ENCODE measurements around the gene ENOX1.
A peak's percentile ranks its signal among the peaks of the same experiment; 100 is the strongest.

The ENOX1 gene

DNA sequence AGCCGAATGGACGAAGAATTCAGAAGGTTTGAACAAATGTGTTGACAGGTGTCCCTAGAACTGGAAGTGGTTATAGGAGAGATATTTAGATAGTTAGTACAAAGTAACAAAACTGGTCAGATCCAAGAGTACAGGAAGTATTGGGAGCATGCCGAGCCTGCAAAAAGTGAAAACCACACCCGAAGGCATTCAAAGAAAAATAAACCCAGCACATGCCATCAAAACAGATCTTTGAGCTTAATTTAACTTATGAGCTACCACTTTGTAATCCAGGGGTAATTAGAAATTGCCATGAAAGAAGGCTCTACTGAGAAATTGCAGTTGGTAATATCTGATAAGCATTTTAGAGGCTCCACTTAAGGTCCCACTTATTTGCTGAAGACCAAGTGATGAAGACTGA, 549.2 kb downstream of the ENOX1 start:
- DNase-seq = no peak

DNA sequence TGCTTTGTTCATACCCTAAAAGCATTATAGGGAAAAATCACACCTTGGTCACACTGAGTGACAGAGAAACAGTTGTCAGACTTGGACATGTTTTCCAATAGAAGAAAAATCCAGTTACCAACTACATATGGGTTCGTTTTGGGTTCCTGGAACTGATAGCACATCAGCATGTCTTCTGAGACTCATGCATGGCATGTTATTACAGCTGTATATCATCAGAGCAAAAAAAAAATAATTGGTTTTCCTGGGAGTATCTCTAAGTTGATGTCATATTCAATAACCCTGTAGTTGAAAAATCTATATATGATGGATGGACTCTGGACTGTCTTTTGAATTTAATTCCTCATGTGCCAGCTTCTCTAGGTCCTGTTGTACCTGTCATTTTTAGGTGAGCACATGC, 551.7 kb downstream of the ENOX1 start:
- no peak for DNase-seq

DNA sequence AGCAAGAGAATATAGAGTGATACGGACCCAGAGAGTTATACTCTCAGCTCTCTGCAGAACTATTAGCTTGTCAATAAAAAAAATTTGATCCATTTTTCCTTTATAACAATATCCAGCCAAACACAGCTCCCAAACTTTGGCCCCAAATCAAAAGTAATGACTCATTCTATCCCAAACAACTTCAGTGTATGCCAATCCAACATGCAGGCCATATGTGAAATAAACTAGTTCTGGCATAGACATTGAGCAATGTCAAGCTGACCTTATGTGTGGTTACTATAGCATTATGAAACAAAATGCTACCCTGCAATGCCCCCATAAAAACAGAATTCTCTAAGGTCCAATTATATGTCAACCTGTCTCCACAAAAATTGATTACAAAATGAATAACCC, 553.9 kb downstream of the ENOX1 start:
- DNase-seq = no peak

DNA sequence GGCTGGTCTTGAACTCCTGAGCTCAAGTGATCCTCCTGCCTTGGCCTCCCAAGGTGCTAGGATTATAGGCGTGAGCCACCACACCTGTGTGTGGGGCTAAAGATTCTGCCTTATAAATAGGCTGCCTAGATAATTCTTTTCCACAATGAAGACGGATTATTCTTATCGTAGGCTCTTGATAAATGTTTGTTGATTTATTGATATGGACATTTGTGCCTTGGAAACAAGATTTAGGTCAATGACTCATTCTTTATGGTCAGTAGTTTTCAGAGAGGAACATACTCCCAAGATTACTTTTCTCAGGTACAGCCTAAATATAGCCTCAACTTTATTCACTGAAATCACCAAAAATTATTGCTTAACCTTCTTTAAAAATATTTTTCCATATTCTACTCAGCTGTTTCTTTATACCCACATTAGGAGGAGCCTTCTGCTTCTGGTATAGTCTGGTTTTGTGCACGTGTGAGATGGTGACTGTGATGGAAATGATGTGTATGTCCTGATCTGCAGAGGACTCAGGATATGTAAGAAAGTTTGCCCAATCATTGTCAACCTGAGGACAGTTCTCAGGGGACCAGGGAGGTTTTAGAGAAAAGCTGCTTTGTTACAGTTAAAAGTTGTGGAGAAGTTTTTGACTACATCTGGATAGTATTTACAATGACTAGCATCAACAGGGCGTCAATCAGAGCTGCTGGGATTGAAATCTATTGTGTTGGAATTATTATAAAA, 554.5 kb downstream of the ENOX1 start:
- DNase-seq = no peak

DNA sequence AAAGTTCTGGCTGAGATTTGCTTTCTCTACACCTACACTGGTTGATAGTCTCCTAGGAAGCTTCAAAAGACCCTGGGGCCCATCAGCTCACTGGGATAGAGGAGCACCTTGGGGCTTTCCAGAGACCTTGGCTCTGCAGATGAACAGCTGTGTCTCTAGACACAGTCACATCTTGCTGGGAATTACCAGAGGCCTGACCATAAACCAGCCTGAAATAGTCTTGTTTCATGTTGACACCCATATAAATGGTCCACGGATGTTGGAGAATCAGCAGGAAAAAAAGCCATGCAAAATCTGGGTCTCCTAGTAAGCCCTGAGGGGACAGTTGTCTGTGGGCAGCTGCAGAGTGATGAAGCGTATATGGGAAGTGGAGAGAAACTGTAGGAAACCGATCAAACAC, 555.8 kb downstream of the ENOX1 start:
- DNase-seq = no peak

DNA sequence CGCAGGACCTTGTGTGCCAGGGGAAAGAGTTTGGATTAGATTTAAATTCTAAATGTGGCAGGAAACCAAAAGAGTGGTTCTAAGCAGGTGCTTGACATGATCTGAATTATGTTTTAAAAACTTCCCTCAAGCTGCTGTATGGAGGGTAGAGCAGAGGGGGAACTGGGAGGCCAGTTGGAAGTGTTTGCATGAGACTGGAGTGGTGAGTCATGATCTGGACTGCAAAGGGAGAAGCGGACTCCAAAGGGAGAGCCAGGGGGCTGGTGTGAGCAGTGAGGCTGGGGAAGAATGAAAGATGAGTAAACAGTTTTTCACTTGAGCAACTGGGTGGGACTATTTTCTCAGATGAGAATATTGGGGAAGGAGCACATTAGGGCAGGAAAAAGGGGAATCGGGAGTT, 557.3 kb downstream of the ENOX1 start:
- peak; percentile 72 to 76 (median 72) for DNase-seq

DNA sequence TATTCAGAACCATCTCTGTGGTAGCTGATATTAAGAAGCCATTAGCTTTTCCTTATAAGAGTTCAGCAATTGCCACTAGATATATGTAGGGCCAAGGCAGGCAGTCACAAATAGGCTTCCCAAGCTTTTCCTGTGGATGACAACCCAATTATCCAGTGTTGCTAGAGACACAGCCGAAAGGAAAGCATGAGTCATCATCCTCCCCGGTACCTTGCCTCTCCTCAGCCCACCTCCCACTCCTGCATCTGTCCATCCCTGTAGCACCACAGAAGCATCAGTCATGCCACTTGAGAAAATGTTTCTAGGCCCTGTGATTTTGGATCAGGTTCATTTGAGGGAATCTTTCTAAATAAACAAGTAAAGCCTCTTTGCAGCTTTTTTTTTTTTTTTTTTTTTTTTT, 559.1 kb downstream of the ENOX1 start:
- DNase-seq = no peak

DNA sequence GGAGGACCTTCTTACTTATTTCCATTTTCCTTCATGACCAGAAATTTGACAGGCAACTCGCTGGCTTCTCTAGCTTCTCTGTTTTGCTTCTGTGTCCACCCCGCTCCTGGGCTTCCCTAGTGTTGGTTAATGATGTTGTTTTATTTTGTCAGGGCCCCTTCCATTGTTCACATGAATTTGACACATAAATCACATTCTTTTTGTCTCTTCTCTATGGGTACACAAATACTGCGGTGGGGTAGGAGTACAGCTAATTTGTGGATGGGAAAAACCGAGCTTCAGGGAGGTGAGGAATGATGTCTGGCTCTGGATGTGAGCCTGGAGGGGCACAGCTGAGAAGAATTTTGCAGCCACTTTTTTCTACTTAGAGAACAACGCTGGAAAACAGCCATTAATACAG, 563.6 kb downstream of the ENOX1 start:
- DNase-seq = no peak

DNA sequence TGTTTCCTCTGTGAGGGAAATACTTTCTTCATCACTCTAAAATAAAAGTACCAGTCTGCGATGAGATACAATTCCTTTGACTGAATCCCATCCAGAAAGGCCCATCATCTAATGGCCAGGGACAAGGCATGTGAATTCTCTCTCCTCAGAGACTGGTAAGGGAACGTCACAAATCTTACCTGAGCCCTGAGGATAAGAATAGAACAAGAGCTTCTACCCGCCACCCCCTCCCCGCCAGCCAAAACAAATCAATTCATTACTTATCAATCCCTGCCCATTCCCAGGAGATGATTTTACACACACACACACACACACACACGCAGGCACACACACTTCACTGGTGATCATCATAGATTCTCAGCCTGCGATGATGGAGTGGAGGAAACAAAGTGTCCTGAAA, 564.7 kb downstream of the ENOX1 start:
- no peak for DNase-seq

DNA sequence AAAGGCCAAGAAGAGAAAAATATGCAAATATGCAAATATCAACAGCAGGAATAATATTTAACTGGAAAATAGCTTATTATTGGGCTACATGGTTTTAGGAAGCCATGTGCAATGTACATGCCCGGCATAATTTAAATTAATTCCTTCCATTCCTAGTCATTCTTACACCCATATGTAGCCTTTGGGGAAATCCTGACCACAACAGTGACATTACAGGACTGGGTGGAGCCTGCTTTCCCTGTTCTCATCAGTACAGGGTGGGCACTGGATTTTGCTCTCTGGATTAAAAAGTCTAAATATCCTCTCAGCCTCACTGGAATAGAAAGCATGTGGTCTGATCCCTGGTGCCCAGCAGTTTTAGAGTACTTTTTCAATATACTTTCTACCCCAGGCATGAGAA, 565.2 kb downstream of the ENOX1 start:
- DNase-seq = no peak

DNA sequence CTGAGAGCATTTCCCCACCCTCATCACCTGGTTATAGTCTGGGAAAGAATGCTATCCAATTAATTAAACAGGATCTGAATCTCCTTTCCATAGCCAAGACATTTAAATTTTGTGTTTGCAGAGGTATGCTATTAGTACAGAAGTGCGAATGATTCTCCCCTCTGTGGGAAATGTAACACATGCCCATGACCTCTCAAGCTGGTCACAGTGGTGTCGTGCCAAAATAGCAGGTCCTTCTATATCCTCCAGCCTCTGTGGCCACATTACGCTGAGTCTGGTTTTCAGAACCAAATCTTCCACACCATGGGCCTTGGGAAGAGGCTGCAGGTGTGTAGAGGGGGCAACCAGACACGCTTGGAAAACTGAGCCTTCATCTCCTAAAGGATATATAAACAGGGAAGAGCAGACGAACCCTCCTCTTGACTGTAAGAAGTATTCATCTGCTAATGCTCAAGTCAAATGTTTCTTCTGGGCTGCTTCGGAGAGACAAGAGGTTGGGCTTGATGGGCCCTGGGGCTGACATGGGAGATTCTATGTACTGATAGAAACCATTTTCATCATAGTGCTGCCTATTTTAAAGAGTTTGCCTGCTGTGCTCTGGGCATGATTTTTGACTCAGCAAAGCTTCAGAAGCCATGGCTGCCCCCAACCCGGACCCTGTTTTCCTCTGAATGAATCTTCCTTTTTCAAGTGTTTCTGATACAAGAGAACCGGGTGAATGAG, 565.7 kb downstream of the ENOX1 start:
- no peak for DNase-seq

DNA sequence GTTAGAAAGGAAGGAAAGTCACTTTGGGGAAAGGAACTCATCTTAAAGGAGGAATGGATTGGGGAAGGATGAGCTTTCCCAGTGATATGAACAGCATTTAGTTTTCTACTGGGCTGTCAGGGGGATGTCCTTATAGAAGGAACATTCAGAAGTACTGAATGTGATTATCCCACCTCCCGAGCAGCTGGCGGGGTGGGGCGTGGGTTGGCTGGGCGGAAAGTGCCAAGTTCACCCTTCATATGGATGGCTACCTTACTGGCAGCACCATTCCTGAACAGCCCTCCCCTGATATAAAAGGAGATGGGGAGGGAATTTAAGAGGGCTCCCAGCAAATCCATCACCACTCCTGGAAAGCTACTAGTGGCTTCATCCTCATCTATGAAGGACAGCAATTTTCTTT, 572.6 kb downstream of the ENOX1 start:
- no peak for DNase-seq

DNA sequence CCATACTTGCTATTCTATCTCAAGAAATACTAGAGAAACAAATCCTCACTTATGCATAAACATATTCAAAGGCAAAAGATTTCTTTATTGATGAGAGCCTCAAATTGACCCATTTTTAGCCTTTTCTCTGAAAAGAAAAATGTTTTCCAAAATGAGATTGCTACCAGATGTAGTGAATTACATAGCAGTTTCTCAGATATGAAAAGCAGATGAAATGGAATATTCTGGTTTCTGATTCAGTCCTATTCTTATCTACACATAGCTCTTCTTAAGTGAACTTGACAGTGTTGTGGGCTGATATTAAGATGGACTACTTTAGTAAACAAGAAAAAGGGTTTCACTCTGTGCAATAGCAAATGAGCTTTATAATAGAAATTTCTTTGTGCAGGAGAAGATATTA, 579.9 kb downstream of the ENOX1 start:
- DNase-seq = no peak

DNA sequence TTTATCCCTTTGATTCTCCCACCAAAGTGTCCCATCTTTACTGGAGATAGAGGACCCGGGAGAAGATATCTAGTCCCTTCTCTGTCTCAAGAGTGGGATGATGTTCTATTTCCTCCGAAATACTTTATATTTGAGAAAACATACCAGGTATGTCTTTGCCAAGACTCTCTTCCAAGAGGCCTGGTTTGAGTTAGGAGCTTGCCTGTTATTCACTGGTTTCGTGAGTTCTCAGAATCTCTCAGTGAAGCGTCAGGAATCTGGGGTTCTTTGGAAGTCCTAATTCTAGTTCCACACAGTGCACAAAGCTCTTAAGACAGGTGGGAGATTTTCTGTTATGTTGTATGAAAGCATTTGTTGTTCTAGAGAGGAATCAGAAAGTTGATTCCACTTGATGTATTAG, 581.4 kb downstream of the ENOX1 start:
- no peak for DNase-seq

DNA sequence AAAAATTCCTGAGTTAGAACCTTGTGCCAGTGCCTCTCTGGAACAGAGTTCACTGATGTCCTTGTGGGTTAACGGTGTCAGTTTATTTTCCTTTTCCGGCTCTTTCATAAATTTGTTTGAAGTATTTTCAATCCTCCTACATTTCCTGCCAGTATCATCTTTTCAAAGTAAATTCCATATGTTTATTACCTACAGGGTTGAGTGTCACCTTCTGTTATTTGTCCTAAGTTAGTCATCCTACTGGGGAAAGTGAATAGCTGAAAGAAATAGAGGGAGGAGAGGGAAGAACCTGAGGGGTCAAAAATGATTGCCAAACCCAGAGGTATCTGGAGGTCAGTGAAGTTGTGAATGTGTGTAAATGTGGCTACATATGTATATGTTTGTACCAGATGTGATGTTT, 582.2 kb downstream of the ENOX1 start:
- no peak for DNase-seq

DNA sequence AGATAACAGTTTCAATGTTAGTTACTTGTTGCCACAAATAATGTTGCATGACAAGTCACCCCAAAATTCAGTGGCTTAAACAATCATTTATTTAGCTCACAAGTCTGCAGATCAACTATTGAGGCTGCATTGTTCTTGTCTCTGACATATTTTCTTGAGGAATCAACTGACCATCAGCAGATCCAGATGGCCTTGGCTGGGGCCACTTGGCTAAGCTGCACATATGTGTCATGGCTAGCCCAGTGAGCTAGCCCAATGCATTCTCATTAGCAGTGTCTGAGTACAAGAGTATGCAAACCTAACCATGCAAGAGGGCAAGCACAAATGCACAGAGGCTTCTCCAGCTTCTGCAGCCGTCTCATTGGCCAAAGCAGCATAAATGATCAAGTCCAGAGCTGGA, 583.0 kb downstream of the ENOX1 start:
- DNase-seq = no peak

DNA sequence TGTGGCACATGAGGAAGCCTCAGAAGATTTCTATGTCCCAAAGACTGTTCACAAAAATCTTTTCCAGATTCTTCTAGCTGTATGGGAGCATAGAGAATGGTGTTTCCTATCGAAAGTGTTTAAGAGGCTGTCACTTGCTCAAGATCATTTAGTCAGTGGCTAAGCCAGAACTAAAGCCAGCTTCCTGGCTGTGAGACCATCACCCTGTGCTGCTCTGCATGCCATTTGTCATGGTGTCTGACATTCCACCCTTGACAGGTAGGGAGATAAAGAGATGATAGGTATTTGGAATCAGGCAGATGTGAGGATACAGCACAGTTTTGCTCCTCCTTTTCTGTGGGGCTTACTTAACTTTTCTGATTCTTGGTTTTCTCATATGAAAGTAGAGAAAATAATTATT, 586.0 kb downstream of the ENOX1 start:
- DNase-seq = no peak

DNA sequence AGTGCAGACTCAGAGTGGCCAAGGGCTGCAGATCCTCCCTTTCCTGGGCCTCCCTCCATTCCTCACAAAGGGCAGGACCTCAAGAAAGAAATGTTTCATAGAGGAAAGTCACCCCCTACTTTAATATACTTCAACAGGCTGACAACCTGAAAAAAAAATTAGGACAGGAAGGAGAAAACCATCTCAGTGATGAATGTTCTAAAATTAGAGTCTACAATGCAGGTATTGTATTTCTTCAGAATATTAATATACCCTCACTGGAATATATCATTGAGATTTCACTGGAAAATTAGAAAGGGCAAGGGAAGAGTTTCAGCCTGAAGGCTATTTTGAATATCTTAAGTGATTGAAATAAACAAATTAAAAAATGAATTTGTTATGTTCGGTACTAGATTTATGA, 586.5 kb downstream of the ENOX1 start:
- no peak for DNase-seq

DNA sequence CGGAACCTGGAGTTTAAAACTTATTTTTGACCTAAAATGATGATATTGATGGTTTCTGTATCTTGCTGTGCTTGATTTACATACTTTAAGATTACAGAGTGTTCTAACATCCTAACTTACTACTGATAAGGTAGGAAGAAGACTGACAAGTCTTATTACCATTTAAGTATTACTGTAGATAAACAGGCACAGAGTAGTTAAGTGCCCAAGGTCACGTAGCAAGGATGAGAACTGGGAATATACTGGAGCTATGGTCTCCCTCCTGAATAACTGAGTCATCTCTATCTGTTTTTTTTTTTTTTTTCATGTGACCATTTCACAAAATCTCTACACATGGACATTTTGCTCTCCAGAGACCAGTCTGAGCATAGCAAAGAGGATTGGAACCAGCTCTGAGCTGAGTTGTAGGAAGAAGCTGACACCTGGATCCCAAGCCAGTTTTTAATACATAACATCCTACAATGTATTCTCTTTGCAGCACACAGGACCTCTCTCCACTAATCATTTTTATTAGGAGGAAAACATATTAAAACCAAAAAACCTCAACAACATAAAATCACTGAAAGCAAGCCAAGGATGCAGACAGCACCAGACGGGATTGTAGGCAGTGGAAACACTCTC, 589.9 kb downstream of the ENOX1 start:
- DNase-seq = no peak

DNA sequence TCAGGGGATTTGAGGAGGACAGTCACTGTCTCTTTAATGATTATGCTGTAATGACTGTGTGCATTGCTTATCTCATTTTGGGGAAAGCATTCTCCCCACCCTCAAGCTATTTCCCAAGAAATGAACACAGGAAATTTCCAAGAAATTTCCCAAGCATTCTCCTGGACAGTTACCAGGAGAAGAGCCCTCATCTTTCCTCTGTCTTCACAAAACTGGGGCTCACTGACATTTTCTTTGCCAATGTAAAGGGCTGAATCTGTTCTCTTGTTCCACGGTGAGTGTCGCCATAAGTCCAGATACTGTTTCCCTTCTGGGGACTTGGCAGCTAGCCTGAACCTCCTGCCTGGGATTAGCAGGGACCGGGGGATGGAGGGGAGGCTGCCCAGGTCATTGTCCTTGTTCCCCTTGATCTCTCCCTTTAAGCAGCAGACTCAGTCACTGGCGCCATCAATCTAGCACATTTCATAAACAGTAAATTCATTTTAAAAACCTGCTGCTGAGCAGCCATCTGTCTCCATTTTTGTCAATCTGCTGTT, 590.6 kb downstream of the ENOX1 start:
- no peak for DNase-seq

DNA sequence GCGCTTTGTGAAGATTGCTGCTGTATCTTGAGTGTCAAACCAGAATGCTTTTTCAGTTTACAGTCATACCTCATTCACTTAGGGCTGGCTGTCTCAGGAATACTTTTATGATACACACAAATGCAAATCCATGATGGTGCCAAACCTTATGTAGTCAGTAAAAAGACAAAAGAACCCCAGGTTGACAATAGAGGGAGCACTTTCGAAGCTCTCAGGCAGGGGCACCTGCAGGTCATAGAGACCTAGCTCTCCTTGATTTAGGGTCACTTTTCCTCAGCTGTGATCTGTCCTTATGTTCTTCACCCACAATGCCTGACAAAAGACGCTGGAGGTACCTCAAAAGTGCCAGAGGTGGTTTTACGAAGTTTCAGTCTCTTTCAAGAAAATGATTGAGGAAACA, 591.2 kb downstream of the ENOX1 start:
- no peak for DNase-seq

DNA sequence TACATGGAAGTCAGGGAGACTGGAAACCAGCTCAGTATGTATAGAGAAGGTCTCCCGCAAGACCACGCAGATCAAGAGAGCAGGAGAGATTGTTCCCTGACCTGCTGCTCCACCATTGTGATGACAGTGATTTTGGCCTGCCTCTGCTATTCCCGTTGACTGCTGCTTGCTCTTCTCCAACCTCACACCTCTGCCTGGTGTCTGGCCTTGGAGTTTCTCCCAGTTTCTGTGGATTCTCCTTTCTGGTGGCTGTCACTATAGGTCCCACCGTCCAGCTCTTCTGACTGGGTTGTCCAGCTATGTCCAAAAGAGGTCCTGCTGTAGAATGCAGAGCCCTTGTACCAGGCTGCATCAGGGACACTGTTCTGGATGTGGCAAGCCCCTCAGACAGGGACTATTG, 591.7 kb downstream of the ENOX1 start:
- DNase-seq = no peak

DNA sequence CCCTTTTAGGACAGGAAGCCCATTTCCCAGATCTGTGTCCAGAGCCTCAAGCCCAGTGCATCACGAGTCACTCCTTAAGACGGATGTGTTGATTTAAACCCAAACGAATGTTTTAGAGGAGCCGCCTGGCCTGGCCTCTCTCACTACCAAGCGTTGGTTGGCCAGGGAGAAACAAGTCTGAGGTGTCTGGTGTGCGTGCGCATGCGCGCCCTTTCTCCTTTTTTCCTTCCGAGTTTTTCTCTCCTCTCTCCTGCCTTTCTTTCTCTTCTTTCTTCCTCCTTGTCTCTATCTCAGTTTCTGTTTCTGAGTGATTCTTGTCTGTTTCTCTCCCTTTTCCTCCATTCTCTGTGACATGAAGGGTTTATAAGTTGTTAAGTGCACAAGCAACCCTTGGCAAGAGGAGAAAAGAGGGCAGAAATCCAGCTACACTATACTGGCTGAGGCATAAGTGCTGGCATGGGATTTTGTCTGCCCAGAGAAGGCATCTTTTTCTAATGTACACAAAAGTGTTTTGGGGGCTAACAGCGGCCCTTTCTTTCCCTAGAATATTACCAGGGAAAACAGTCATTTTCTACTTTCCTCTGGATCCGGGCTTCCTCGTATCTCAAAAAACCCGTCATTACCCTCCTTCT, 592.9 kb downstream of the ENOX1 start:
- no peak for DNase-seq

DNA sequence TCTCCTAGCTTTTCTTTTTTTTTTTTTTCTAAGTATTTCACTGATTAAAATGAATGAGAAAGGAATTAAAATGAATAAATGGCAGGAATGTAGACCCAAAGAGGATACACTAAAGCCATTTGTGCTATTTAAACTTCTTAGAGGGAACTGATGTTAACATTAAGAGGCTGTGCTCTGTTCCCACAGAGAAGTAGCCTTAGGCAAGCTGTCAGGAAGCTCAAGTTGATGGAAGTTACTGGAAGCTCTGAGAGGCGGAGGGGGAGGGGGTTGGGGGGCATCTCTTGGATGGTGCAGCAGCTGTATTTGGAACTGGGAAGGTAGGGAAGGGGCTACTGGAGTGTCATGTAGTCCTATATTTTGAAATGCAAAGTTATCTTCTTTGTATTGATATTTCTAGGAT, 595.2 kb downstream of the ENOX1 start:
- DNase-seq = no peak

Measured in suppressor macrophage treated with lipopolysaccharide for 1 hour (primary cell).